Nephron (organoid): ENCODE measurements around the gene LRP5.
A peak's percentile ranks its signal among the peaks of the same experiment; 100 is the strongest.
"Not testable (repeated sequence)": the region's sequence is repeated elsewhere in the genome, so short reads cannot be mapped to it uniquely, and the experiment has no call there.

Experiments
- H3K27ac Mint-ChIP-seq, 3 experiments: 2 replicates each; pipeline ENCODE4 v1.8.0; 2020; ENCODE audit warnings: mixed read lengths in 3 of 3, mild to moderate bottlenecking in 2 of 3, moderate library complexity in 1 of 3
- H3K27me3 Mint-ChIP-seq: 2 replicates; pipeline ENCODE4 v1.8.0; 2021; ENCODE audit warnings: low read depth, mild to moderate bottlenecking, moderate library complexity, mixed read lengths
- H3K36me3 Mint-ChIP-seq: 2 replicates; pipeline ENCODE4 v1.8.0; 2020; ENCODE audit warnings: low read depth, mixed read lengths
- H3K4me1 Mint-ChIP-seq: 2 replicates; pipeline ENCODE4 v1.8.0; 2020; ENCODE audit warnings: mixed read lengths
- H3K4me3 Mint-ChIP-seq, 3 experiments: 2 replicates each; pipeline ENCODE4 v1.8.0; 2020; ENCODE audit warnings: mild to moderate bottlenecking in 3 of 3, mixed read lengths in 3 of 3, moderate library complexity in 2 of 3
- H3K9me3 Mint-ChIP-seq: 2 replicates; pipeline ENCODE4 v1.8.0; 2020; ENCODE audit warnings: mixed read lengths
- TF ChIP-seq, protein P1 (sequence below), 3 experiments: fragments of 200-600 bp; sonication (generic); IDR thresholded peaks; one replicate each; pipeline ENCODE4 v1.5.0; 2021; ENCODE audit warnings: antibody characterized with exemption in 3 of 3; ENCODE audit not compliant: unreplicated experiment in 3 of 3

LRP5 gene

GRCh38 chr11:68457898-68458249 is 145.5 kb downstream of the LRP5 start:
- peaks cover 3% of the 10 kb centered on the region for H3K27me3 Mint-ChIP-seq
- peaks cover 13% of the 10 kb centered on the region for H3K4me1 Mint-ChIP-seq
- H3K27ac Mint-ChIP-seq, result peak overlapping the region; percentile 33 to 74 (median 71)
- peak overlapping the region; percentile 56 to 64 (median 63) for H3K4me3 Mint-ChIP-seq
- no peaks in the 10 kb centered on the region for H3K36me3 Mint-ChIP-seq
- TF ChIP-seq, protein P1, sequence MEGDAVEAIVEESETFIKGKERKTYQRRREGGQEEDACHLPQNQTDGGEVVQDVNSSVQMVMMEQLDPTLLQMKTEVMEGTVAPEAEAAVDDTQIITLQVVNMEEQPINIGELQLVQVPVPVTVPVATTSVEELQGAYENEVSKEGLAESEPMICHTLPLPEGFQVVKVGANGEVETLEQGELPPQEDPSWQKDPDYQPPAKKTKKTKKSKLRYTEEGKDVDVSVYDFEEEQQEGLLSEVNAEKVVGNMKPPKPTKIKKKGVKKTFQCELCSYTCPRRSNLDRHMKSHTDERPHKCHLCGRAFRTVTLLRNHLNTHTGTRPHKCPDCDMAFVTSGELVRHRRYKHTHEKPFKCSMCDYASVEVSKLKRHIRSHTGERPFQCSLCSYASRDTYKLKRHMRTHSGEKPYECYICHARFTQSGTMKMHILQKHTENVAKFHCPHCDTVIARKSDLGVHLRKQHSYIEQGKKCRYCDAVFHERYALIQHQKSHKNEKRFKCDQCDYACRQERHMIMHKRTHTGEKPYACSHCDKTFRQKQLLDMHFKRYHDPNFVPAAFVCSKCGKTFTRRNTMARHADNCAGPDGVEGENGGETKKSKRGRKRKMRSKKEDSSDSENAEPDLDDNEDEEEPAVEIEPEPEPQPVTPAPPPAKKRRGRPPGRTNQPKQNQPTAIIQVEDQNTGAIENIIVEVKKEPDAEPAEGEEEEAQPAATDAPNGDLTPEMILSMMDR (IDR thresholded peaks at IDR 0.05; ENCODE audit: unreplicated experiment in 3 of 3), result no peak
- H3K9me3 Mint-ChIP-seq, result no peaks in the 10 kb centered on the region

DNA sequence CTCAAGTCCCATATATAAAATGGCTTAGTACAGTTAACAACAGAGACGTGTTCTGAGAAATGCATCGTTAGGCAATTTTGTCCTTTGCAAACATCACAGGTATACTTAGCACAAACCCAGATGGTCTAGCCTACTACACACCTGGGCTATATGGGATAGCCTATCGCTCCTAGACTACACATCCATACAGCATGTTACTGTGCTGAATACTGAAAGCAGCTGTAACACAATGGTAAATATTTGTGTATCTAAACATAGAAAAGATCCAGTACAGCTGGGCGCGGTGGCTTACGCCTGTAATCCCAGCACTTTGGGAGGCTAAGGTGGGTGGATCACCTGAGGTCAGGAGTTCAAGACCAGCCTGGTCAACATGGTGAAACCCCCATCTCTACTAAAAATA is 145.9 kb downstream of the LRP5 start:
- H3K36me3 Mint-ChIP-seq, H3K9me3 Mint-ChIP-seq, H3K27me3 Mint-ChIP-seq: not testable (repeated sequence)
- peak overlapping the region; percentile 56 to 64 (median 63) for H3K4me3 Mint-ChIP-seq
- H3K4me1 Mint-ChIP-seq, result peaks cover 15% of the 10 kb centered on the region
- peak overlapping the region; percentile 33 to 74 (median 71) for H3K27ac Mint-ChIP-seq

DNA sequence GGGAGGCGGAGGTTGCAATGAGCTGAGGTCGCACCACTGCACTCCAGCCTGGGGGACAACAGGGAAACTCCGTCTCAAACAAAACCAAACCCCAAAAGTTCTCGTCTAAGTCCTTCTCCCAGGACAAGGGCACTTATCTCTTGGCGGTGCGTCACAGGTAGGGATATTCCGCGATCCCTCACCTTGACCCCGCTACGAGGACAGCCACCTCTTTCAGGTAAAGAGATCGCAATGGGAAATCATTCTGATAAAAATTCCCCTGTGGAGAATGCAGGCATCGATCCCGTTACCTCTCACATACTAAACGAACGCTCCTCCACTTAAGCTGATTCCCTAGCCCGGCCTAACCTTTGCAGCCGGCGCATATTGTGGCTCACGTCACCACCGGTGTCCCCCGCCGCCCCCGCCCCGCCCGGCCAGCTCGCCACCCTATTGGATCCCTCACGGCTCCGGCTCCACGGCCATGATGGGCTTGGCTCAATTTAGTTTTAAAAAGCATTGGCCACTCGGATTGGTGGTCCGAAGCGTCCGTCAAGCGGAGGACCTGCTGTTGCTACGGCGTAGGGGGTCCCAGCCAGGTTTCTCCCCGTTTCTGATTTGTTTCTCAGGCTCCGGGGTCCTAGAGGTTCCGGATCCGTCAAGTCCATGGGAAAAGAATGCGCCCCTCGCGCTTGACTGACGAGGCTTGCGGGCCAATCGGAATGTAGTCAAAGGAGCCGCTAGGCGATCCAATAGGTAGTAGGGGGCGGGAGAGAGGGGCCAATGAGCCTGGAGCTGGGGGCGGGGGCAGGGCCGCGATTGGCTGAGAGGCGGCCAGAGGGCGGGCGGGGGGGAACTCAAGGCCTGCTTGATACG is 147.7 kb downstream of the LRP5 start:
- peak overlapping the region; percentile 70 to 91 (median 91) for H3K27ac Mint-ChIP-seq
- H3K4me1 Mint-ChIP-seq, result peaks cover 24% of the 10 kb centered on the region
- peaks cover 4% of the 10 kb centered on the region for H3K36me3 Mint-ChIP-seq
- peak overlapping the region; percentile 87 to 89 (median 88) for H3K4me3 Mint-ChIP-seq
- no peaks in the 10 kb centered on the region for H3K27me3 Mint-ChIP-seq
- TF ChIP-seq, protein P1 (IDR thresholded peaks at IDR 0.05; ENCODE audit: unreplicated experiment in 3 of 3), result no peak
- no peaks in the 10 kb centered on the region for H3K9me3 Mint-ChIP-seq

GRCh38 chr11:68460741-68461574 is 148.6 kb downstream of the LRP5 start, which contains the start of gene PPP6R3:
PPP6R3 (plus strand) TSS chr11:68460752; CDS start chr11:68537665, 76,913 bp downstream.
- H3K4me1 Mint-ChIP-seq, result peaks cover 32% of the 10 kb centered on the region
- TF ChIP-seq, protein P1 (IDR thresholded peaks at IDR 0.05; ENCODE audit: unreplicated experiment in 3 of 3), result no peak

GRCh38 chr11:68461575-68461917 is 149.2 kb downstream of the LRP5 start:
- Mint-ChIP-seq H3K27ac (peak overlapping the region; percentile 70 to 91 (median 88)), H3K4me3 (peak overlapping the region; percentile 74 to 83 (median 82)), H3K4me1 (peaks cover 34% of the 10 kb centered on the region), H3K9me3 (no peaks in the 10 kb centered on the region), H3K36me3 (peaks cover 11% of the 10 kb centered on the region), H3K27me3 (no peaks in the 10 kb centered on the region)
- TF ChIP-seq, protein P1 (IDR thresholded peaks at IDR 0.05; ENCODE audit: unreplicated experiment in 3 of 3), result no peak

More at GRCh38 chr11:68460741-68461574, 148.6 kb downstream of the LRP5 start, which contains the start of gene PPP6R3:
- no peaks in the 10 kb centered on the region for H3K9me3 Mint-ChIP-seq
- H3K27ac Mint-ChIP-seq, result peak within 1 kb of the TSS; percentile 70 to 91 (median 91)
- H3K4me3 Mint-ChIP-seq, result peak within 1 kb of the TSS; percentile 87 to 89 (median 88)
- H3K36me3 Mint-ChIP-seq, result peaks cover 9% of the 10 kb centered on the region
- H3K27me3 Mint-ChIP-seq, result no peaks in the 10 kb centered on the region

GRCh38 chr11:68463714-68464113 is 151.3 kb downstream of the LRP5 start:
- Mint-ChIP-seq H3K27me3 (no peaks in the 10 kb centered on the region), H3K4me1 (peaks cover 49% of the 10 kb centered on the region), H3K36me3 (peaks cover 25% of the 10 kb centered on the region), H3K27ac (peak overlapping the region in 1 of 3 experiments; percentile 35), H3K4me3 (peak overlapping the region; percentile 76 to 78 (median 77)), H3K9me3 (no peaks in the 10 kb centered on the region)
- TF ChIP-seq, protein P1 (IDR thresholded peaks at IDR 0.05; ENCODE audit: unreplicated experiment in 3 of 3), result no peak
